DMS79 treated with DMSO at 0.1 percent for 48 hours (cell line): ENCODE data around the gene TBC1D16.
"Not testable (repeated sequence)": the region's sequence is repeated elsewhere in the genome, so short reads cannot be mapped to it uniquely, and the experiment has no call there.

Experiments used
- DNase-seq: peaks from one replicate; lab custom pipeline; 2025; lab: John Stamatoyannopoulos, UW

The TBC1D16 gene

DNA sequence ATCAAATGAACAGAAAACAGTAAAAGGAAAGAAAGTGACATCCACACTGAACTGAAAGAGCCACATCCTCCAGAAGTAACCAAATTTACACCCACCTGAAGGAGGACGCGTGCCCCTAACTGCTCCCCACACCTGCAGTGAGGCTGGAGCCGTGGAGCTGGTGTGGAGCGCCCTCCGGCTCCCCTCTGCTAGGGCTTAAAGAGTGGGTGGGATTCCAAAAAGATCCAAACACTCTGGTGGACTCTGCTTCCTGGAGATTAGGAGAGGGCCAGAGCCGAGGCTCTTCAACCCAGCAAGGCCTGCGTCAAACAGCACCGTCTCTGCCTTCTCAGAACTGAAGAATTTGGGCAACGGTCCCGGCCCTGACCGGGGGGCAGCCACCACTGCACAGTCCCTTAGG lies 16.0 kb upstream of the TBC1D16 start:
- DNase-seq, result no peak

DNA sequence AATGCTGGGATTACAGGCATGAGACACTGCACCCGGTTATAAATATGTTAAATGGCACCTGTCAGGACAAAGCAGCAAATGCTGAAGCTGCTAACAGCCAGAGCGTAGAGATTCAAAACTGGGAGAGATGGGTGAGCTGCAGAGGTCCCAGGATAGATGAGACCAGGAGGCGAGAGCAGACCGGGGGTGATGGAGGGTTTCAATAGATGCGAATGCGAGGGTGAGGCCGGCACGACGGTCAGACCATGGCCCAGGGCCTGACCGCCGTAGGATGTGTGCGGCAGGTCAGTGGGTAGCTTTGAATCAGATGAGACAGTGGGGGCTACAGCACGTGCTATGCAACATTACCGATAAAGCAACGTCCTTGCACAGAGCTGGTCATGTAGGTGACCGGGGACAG lies 15.0 kb upstream of the TBC1D16 start:
- no peak for DNase-seq

DNA sequence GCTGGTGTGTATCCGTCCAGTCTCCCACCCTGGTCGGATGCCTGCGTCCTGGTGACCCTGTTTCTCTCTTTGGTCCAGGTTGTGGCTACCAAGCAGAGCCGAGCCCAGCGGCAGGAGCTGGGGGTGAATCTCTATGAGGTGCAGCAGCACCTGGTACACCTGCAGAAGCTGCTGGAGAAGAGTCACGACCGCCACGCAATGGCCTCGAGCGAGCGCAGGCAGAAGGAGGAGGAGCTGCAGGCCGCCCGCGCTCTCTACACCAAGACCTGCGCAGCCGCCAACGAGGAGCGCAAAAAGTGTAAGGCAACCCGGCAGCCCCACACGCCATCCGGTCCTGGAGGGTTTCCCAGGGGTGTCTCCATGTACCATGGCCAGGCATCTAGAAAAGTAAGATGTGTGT lies 14.3 kb upstream of the TBC1D16 start:
- no peak for DNase-seq

DNA sequence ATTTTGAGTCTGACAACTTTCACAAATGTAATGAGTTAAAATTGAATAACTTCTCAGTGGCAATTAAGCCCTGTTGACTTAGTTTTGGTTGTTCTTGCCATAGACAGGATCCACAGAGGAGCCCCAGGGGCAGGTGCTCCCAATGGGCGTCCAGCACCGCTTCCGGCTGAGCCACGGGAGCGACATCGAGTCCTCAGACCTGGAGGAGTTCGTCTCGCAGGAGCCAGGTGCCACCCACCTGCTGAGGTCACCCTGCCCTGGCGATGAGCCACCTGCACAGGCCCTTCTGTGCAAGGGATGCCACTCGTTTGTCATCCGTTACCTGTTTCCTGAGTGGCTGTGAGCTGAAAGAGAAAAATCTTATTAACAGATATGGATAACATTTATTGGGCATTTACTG lies 11.5 kb upstream of the TBC1D16 start:
- DNase-seq, result peak; percentile 4

DNA sequence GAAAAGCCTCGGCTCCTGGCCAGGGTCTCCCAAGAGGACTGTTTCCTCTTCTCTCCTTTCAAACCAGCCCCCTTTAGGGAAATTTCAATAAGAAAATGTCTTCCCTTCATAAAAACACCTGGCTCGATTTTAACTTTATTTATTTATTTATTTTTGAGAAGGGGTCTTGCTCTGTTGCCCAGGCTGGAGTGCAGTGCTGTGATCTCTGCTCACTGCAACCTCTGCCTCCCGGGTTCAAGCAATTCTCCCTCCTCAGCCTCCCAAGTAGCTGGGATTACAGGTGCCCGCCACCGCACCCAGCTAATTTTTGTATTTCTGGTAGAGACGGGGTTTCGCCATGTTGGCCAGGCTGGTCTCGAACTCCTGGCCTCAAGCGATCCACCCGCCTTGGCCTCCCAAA lies 11.0 kb upstream of the TBC1D16 start:
- DNase-seq, result not testable (repeated sequence)

DNA sequence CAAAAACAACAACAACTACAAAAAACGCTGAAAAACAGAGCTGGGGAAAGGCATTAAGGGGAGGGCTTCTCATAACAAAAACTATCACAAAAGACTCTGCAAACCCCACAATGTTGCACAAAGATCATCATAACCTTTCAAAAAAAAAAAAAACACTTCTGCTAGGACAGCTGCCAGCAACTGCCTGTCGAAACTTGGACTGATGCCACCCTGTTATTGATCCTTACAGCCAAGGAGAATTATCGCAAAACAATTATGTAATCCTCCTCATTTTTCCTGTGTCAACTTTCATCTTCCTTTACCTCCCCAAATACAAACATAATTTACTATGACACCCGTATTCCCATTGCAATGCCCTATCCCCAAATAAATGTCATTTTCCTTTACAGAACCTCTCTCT lies 10.0 kb upstream of the TBC1D16 start:
- peak; percentile 25 for DNase-seq

DNA sequence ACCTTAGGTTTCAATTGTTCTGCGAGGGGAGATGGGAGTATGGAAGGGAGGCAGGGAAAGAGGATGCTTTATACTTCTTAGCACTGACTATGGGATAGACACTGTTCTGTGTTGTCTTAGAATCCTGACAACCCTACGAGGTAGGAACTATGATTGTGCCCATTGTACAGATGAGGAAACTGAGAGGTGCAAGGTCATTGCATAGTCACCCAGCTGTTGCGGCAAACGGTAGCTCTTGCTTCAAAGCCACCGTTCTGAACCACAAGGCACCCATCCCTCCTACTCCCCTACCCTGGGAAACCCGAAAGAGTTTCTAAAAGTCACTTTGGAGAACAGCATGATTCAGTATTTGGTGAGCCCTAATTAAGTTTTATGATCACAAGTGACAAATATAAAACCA lies 8.3 kb upstream of the TBC1D16 start:
- DNase-seq, result no peak

DNA sequence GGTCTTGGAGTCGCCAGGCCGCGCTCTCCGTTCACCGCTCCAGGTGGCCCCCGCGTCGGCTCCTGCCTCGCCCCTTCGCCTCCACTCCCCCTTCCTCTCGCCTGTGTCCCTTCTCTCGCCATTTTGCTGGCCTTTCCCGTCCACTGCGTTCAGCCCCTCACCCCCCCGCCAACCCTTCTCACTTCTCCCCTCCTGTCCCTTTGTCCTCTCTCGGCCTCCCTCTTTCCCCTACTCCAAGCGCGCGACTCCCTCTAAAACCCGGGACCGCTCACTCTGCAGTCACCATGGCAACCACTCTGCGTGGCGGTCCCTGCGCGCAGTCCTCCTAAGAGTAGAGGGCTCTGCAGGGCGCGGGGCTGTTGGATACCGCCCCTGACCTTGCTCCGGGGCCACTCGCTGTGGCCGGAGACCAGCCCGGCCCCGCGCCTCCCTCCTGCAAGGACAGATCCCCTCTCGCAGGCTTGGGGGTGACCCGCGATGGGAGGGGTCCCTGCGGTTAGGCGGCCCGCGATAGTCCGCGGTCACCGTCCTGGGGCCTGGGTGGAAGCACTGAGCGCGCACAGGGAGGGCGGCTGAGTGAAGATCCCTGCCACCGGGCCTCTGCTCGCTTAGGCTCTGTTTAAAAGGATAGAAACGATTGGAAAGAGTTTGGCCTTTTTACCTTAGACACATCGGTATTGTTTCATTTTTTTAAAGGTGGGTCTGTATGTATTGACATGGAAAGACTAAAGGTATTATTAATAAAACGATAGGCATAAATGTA lies 1.2 kb upstream of the TBC1D16 start:
- peak; percentile 37 for DNase-seq

DNA sequence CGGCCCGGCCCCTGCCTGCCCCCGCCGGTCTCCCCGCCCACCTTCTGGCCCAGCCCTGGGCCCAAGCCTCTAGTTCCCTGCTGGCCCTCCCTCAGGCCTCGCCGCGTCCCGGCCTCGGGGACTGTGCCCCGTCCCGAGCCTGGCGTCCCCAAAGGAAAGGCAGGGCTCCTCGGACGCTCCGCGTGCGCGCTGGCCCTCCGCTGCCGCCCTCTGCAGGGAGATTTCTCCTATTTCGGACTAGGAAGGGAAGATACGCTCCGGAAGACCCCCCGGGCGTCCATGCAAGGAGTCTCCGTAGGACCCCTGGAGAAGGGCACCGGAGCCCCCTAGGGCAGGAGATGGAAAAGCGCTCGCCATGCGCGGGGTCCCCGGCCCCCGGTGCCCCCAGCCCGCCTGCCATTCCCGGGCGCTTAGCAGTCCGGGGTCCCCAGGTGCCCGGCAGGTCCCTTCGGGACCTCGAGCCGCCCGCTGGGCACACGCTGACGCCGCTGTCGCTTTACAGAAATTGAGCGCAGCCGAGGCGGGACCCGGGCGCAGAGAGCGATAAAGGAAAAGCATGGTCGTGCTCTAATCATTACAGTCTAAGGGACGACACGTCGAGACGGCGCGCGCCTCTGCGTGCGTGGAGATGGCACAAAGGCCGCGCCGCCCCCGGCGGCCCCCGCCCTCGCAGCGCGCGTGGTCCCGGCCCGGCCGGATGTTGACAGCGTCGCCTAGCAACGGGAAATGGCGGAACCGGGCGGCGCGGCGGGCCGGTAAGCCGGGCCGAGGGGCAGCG lies 454 bp upstream of the TBC1D16 start, which contains the start of gene CCDC40:
CCDC40 (plus strand) TSS at position 706 of the 778 bp plus-strand sequence; CDS start at position 727, 21 bp downstream.
- peak; percentile 37 for DNase-seq

DNA sequence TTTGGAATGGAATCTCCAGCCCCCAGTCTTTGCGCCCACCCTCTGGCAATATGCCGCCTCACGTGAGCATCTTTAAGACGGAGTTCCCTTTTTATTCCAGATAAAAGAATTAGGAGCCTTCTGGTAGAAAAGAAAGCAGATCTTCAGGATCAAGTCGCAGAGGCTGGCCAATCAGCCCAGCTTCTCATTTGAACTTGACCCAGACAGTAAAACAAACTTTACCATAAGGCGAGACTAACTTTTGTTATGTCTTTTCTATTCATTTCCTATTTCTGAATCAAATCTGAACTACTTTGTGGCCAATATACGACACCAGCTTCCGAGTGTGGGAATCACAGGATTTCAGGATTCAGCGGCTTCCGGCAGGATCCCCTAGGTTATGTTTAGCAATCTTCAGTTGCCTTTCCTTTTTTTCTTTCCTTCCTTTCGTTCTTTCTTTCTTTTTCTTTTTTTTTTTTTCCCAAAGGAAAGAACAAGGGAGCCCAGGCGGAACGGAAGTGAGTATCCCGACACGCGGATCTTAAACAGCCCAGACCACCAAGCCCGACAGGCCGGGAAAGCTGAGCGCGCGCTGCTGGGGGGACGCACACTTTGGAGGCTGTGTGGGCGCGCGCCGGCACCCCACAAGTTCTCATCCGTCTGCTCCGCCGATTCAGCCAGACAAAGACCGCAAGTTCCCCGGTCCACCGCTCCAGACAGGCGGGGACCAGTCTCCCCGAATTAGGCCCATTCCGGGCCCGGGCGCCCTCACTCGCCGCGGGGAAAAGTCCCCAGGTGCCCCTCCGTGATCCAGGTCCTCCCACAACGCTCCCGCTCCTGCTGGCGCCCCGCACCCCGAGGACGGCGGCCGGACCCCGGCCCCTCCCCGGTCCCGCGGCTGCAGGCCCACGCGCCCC lies 633 bp downstream of the TBC1D16 start:
- DNase-seq, result peak; percentile 19

DNA sequence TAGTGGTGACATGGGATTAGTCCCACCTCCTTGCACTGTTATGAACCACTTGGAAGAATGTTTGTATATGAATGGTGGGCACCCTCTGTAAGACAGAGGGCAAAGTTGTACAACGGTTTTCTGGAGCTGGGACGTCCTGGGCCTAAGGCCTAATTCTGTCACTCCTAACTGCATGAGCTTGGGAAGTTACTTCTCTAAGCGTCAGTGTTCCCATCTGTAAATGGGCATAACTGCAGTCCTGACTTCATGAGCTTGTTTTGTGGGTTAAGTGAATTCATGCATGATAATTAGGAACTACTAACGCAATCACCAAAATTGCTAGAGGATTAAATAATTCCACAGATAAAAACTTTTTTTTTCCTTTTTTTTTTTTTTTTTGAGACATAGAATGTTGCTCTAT lies 1.8 kb downstream of the TBC1D16 start:
- no peak for DNase-seq

DNA sequence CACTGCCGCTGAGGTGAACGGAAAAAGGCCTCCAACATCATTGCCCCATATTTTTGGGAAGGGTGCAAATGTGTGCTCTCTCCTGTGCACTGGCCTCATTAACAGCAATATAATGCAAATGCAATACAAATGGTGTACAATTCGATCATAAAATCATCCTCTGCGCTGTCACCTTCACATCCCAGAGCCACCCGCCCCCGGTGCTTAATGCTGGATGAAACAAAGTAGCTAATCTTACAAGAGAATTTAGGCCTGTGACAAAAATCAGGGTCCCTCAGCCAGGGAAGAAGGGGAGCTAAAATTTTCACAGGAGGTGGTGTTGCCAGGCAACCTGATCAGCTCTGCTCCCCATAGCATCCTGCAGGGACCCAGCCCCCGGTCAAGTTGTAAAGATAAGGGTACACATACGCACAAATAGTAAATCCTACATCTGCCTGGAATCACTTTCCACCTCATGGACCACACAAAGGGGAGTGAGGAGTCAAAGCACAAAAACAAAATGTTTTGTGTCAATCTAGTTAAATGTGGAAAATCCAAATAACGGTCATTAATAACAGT lies 3.0 kb downstream of the TBC1D16 start:
- DNase-seq, result no peak

DNA sequence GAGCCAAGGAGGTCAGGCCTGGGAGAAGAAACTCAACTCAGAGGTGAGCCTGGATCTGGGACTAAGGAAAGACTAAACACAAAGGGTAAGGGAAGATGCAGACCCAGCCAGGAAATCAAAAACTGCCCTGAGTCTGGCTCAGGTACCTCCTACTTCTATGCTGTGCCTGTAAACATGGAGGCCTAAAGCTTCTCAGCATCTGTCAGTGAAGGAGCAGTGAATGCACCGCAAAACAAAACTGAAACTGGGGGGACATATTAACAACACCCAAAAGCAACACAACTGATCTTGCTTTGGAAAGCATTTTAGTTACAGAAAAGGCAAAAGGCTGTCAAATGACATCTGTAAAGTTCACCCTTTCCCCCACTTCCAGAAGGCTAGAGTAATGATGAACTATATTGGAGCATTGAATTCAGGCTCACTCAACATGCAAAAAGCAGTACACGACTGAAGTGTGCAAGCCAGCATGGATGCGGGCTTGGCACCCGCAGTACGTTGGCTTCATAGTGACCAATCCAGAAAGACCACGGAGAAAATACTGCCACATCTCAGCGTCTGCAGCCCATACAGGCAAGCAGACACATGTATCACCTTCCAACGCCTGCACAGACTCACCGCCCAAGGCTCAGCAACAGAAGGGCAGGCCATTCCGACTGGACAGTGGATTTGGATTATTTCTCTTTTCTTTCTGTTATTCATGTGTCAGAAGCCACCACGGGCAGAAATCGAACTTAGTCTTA lies 3.8 kb downstream of the TBC1D16 start:
- DNase-seq, result no peak

DNA sequence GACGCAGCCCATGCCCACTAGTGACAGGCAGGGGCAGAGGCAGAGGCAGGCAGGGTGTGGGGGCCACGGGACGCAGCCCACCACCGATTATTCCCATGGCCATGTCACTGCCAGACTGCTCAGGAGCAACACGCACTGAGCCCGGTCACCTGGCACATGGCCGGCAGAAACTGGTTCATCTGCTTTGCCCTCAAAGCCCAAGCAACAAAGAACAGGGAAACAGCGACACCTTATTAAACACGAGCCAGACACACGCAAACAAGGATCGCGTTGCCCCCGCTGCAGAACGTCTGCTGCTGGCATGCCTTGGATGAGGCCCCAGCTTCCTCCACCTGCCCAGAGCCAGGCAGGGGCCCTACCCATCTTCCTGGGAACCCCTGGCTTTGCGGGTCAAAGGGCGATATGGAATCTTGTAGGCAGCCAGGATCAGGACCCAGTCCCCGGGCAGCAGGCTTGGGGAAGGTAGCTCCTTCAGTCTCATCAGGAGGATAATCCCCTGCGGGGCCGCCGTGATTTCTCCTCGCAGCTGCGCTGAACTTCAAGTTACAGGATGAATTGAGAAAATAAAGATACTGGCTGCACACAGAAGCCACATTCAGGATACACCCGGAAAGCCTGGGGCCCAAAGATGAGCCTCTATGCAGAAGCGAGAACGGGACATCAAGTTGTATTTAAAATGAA lies 4.8 kb downstream of the TBC1D16 start:
- DNase-seq, result peak; percentile 56

DNA sequence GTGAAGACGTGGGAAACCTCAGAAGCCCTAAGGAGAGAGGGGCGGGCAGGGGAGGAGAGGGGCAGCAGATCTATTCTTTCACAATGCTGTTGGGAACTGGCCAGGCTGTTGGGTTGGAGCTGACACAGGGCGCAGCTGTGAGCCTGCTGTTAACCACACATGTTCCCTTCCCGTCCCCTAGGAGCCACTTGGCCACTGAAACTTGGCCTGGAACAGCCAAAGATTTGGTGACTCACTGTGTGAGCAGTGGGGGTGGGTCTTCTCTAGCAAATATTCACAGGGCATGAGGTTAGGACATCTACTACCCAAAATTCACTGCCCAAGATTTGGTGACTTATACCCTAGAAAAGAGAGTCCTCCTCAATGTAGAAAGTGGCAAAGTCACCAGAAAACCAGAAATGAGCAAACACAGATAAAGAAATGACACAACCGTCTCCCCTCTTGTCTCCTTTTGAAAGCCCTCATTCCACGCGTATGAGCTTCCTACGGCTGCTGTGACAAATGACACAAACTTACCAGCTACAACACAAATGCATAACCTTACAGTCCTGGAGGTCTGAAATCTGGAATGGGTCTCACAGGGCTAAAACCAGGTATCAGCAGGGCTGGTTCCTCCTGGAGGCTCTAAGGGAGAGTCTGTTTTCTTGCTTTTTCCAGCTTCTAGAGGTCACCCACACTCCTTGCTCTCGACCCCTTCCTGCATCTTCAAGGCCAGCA lies 6.3 kb downstream of the TBC1D16 start:
- peak; percentile 53 for DNase-seq

DNA sequence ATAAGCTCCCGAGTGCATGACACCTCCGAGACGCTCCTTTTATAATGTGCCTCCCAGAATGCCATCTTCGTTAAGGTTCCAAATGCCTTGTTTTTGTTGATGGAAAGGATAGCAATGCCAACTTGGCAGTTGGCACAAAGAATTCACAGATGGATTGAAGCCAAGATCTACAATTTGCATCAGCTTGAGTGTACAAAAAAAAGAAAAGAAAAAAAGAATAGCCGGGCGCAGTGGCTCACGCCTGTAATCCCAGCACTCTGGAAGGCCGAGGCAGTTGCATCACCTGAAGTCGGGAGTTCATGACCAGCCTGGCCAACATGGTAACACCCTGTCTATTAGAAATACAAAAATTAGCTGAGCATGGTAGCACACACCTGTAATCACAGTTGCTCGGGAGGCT lies 7.6 kb downstream of the TBC1D16 start:
- DNase-seq, result peak; percentile 67

DNA sequence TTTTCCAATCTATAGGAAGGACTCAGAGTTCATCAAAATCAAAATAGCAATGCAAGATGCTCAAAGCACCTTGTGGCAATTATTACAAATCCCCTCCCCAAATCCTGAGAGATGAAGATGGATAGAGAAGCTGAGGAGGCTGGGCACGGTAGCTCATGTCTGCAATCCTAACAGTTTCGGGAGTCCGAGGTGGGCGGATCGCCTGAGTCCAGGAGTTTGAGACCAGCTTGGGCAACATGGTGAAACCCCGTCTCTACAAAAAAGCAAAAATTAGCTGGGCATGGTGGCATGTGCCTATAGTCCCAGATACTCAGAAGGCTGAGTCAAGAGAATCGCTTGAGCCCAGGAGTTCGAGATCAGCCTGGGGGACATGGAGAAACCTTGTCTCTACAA lies 8.6 kb downstream of the TBC1D16 start:
- DNase-seq, result no peak

DNA sequence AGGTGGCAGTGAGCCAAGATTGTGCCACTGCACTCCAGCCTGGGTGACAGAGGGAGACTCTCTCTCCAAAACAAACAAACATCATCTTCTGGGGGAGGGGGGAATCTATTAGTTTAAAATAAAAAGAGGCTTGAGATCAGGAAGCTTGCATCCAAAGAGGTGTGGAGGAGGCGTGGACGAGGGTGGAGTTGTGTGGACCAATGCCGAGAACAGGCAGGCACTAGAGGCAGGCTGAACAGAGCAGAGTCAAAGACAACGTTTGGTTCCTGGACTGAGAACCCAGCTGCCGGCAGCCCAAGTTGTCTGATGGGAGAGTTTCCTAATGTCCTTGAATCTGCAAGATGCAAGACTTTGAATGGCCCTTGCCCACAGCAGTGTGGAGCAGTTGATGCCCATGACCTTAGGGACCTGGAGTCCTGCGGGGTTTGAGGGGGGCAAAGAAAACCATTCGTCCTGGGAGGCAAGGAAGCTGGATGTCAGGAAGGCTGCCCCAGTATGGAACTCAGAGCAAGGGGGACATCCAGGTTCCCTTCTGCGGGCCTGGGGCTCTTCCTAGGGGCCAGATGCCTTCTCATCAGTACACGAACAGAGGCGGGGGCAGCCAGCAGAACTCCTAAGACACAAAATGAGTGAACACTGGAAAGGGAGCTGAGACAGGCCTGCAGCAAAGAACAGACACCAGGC lies 9.2 kb downstream of the TBC1D16 start:
- DNase-seq, result peak; percentile 9

DNA sequence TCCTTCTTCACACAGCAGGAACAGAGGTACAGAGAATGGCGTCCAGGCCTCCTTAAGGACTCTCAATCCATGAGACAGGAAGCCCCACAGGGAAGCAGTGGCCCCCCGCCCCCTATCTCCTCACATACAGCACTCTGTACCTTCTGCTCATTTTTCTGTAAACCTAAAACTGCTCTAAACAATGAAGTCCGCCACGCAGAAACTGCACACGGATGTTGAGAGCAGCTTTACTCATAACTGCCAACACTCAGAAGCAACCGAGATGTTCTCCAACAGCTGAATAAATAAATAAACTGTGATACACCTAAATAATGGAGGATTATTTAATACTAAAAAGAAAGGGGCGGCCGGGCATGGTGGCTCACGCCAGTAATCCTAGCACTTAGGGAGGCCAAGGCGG lies 9.9 kb downstream of the TBC1D16 start:
- DNase-seq, result peak; percentile 2
